Measurements from ENCODE around the gene TMED1.
A peak's percentile ranks its signal among the peaks of the same experiment; 100 is the strongest.

TMED1 gene

DNA sequence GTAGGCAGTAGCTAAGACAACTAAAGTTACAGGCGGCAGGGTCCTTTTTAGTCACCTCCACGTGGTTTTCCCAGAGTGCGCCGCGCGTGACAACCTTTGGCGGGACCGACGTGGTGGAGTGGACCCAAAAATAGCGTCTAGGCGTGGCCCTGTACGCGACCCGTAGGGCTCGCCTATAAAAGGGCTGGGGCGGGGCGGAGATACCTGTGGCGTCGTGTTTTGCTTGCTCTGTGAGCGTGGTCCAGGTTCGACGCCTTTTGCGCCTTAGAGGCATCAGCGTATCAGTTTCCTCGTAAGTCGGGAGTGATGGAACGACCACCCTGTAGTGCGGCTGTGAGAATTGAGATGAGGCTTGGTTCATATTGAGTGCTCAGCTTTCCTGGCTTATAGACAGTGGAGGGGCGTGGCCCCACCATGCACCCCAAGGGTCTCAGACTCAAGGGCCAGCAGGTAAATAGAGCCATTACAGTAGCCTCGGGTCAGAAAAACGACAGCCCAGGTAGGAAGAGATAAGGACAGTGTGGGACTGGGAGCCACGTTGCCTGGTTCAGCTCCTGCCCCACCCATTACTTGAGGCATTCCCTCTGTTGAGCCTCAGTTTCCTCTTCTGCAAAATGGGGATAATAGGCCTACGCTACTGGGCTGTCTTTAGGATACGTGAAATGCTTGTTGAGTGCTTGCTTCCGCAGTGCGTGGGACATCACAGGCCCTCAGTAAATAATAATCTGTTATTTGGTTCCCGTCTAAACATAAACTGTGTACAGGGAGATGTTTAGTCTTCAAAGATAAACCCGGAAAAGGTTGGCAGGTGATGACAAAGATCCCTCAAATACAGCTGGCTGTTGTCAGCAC lies 693 bp upstream of the TMED1 start:
- peak; percentile 78 for DNase-seq
- Histone ChIP-seq H3K27me3 (ENCODE audit: insufficient read depth, low read depth, severe bottlenecking) (no peaks in the 10 kb centered on the region), H3K9me3 (ENCODE audit: severe bottlenecking) (peaks cover 10% of the 10 kb centered on the region), H3K27ac (peak overlapping the region; percentile 91), H3K36me3 (peaks cover 34% of the 10 kb centered on the region), H3K4me3 (ENCODE audit: low read depth, low read length) (peak overlapping the region; percentile 69)
- TF ChIP-seq, protein P1, sequence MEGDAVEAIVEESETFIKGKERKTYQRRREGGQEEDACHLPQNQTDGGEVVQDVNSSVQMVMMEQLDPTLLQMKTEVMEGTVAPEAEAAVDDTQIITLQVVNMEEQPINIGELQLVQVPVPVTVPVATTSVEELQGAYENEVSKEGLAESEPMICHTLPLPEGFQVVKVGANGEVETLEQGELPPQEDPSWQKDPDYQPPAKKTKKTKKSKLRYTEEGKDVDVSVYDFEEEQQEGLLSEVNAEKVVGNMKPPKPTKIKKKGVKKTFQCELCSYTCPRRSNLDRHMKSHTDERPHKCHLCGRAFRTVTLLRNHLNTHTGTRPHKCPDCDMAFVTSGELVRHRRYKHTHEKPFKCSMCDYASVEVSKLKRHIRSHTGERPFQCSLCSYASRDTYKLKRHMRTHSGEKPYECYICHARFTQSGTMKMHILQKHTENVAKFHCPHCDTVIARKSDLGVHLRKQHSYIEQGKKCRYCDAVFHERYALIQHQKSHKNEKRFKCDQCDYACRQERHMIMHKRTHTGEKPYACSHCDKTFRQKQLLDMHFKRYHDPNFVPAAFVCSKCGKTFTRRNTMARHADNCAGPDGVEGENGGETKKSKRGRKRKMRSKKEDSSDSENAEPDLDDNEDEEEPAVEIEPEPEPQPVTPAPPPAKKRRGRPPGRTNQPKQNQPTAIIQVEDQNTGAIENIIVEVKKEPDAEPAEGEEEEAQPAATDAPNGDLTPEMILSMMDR (IDR thresholded peaks at IDR 0.05; ENCODE audit: low read depth, low read length): no peak

DNA sequence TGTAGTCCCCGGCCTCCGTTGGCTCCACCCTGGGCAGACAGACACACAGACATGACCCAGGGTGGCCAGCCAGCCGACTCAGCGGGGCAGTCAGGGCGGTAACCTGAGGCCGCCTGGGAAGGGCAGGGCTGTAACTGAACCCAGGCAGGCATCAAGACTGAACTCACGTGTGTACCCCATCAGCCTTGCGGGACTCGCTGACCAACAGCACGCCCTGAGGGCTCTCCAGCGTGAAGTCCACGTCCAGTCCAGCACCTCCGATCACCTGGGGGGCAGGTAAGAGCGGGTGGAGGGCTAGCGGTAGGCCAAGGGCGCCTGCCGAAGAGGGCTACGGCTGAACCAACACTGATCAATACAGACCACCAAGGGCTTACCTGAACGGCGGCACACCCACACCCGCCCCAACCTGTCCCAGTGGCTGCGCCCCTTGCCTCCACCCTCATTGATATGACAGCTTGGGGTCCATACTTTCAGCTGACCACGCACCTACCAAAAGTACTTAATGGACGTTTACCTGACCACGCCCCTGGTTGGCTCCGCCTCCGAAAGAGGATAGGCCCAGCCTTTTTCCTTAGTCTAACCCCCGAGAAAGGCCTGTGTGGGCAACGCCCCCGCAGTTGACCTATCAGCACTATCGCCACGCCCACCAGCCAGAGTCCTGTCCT lies 791 bp downstream of the TMED1 start:
- peaks cover 10% of the 10 kb centered on the region for H3K9me3 ChIP-seq (ENCODE audit: severe bottlenecking)
- peak overlapping the region; percentile 27; the same call in 1 of the 2 replicates for H3K27ac ChIP-seq
- TF ChIP-seq, protein P1 (IDR thresholded peaks at IDR 0.05; ENCODE audit: low read depth, low read length): no peak
- H3K4me3 ChIP-seq (ENCODE audit: low read depth, low read length): no peak overlapping the region
- no peak for DNase-seq
- H3K36me3 ChIP-seq: peaks cover 47% of the 10 kb centered on the region
- no peaks in the 10 kb centered on the region for H3K27me3 ChIP-seq (ENCODE audit: insufficient read depth, low read depth, severe bottlenecking)

DNA sequence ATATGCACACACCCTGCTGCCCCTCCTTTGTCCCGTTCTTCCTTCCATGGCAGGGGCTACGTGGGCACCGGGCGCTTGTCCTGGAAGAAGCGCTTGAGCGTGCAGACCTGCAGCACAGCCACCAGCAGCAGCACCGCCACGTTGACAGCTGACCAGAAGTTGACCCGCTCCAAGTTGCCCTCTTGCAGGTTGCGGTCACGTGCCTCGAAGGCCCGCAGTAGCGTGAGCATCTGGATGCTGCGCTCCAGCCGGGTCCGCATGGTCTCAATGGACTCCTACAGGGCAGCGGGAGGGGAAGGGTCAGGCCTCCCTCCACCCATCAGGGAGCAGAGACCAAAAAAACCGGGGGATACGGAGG lies 3.1 kb downstream of the TMED1 start:
- DNase-seq: no peak
- no peaks in the 10 kb centered on the region for H3K27me3 ChIP-seq (ENCODE audit: insufficient read depth, low read depth, severe bottlenecking)
- no peak overlapping the region for H3K4me3 ChIP-seq (ENCODE audit: low read depth, low read length)
- no peak overlapping the region for H3K27ac ChIP-seq
- H3K36me3 ChIP-seq: peaks cover 58% of the 10 kb centered on the region
- peaks cover 7% of the 10 kb centered on the region for H3K9me3 ChIP-seq (ENCODE audit: severe bottlenecking)
- TF ChIP-seq, protein P1 (IDR thresholded peaks at IDR 0.05; ENCODE audit: low read depth, low read length): no peak

DNA sequence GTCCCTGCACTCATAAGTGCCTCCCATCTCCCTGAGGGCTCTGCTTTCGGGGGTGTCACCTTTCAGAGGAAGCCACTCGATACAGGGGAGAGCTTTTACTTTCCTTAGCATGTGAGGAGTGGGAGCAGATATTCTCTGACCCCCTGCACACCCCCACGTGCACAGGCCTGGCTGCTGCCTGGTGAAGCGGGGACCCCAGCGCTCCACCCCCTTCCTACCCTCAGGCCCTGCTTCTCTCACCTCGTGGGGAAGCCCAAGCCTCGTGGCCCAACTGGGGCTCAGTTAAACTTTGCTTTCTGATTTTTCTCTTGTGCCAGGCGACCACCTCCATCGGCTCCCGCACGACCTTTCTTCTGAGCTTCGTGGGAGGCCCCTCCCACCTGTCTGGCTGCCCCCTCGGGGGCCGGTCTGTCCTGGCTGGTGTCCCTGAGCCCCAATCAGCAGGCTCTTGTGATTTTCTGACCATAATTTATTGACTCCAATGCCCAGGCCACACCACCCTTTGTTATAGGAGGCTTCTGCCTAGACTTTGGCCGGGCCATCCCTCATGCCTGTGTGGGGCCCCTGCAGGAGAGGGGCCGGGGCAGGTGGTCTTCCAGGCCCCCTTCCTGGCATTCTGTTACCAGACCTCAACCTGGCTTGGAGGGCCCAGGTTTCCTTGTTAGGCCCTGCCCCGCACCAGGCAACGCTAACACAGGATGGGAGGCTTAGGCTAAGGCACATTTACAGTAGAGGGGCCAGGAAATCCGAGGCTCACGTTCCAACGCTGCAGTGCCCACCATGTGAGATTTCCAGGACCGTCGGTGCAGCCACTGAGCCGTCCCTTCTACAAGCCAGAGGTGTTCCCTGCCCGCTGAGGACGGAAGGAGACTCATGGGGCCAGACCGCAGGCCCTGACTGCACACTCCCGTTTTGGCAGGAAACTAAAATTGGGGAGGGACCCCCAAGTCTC lies 3.7 kb downstream of the TMED1 start:
- TF ChIP-seq, protein P1 (IDR thresholded peaks at IDR 0.05; ENCODE audit: low read depth, low read length): no peak

DNA sequence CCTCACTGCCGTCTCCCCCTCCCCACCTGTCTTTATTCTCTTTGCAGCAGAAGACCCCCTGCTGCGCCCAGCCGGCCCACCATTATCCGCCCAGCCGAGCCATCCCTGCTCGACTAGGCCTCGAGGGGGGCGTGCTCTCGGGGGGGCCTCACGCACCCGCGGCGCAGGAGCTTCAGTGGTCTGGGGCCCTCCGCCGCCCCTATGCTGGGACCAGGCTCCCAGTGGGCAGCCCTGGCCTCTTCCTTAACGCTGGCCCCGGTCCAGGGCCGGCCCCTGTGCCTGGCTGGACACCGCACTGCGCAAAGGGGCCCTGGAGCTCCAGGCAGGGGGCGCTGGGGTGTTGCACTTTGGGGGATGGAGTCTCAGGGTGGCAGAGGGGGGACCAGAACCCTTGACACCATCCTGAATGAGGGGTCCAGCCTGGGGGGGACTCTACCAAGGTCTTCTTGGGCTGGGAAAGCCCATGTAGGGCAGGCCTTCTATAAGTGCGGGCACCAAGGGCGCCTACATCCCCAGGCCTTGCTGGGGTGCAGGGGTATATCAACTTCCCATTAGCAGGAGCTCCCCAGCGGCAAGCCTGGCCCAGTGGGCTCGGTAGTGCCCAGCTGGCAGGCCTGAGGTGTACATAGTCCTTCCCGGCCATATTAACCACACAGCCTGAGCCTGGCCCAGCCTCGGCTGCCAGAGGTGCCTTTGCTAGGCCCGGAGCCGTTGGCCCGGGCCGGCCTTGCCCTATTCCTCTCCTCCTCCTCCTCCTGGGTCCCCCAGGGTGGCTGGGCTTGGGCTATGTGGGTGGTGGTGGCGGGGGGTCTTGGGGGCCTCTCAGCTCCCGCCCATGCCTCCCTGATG lies 4.9 kb downstream of the TMED1 start:
- Histone ChIP-seq H3K36me3 (peaks cover 68% of the 10 kb centered on the region), H3K4me3 (ENCODE audit: low read depth, low read length) (no peak overlapping the region), H3K9me3 (ENCODE audit: severe bottlenecking) (no peaks in the 10 kb centered on the region), H3K27ac (no peak overlapping the region; the same call in 1 of the 2 replicates), H3K27me3 (ENCODE audit: insufficient read depth, low read depth, severe bottlenecking) (no peaks in the 10 kb centered on the region)
- DNase-seq: no peak
- TF ChIP-seq, protein P1 (IDR thresholded peaks at IDR 0.05; ENCODE audit: low read depth, low read length): no peak

More for the DNA sequence above, 3.7 kb downstream of the TMED1 start:
- DNase-seq: no peak
- Histone ChIP-seq H3K9me3 (ENCODE audit: severe bottlenecking) (peaks cover 7% of the 10 kb centered on the region), H3K36me3 (peaks cover 58% of the 10 kb centered on the region), H3K27me3 (ENCODE audit: insufficient read depth, low read depth, severe bottlenecking) (no peaks in the 10 kb centered on the region), H3K4me3 (ENCODE audit: low read depth, low read length) (no peak overlapping the region), H3K27ac (no peak overlapping the region; the same call in none of the 2 replicates)

Data from WERI-Rb-1 (cell line).